Measurements from ENCODE around the gene LRIG1. TPM values are rescaled to one million over a fixed set of nuclear protein-coding genes. Genes with fewer than 3 reads are reported as not detected.
A peak's percentile ranks its signal among the peaks of the same experiment; 100 is the strongest.

Gene LRIG1
- total RNA-seq, 1 donor from 2014 or later: 30.2 TPM

GRCh38 chr3:66442254-66443117 is 58.3 kb downstream of the LRIG1 start:
- peak overlapping the region; percentile 23 for H3K4me3 Mint-ChIP-seq (ENCODE audit: unreplicated experiment)
- peak overlapping the region; percentile 87 for H3K27ac Mint-ChIP-seq (ENCODE audit: unreplicated experiment)
- no peaks in the 10 kb centered on the region for H3K36me3 Mint-ChIP-seq (ENCODE audit: unreplicated experiment)
- peak; percentile 33 for DNase-seq
- no peaks in the 10 kb centered on the region for H3K27me3 Mint-ChIP-seq (ENCODE audit: unreplicated experiment)
- peaks cover 4% of the 10 kb centered on the region for H3K9me3 Mint-ChIP-seq (ENCODE audit: unreplicated experiment)
- peaks cover 40% of the 10 kb centered on the region for H3K4me1 Mint-ChIP-seq (ENCODE audit: low read depth, unreplicated experiment)
- TF ChIP-seq CTCF (IDR thresholded peaks at IDR 0.05; ENCODE audit: partially characterized antibody, unreplicated experiment): no peak

GRCh38 chr3:66441692-66442091 is 59.1 kb downstream of the LRIG1 start:
- Mint-ChIP-seq H3K27ac (ENCODE audit: unreplicated experiment) (peak overlapping the region; percentile 57), H3K4me3 (ENCODE audit: unreplicated experiment) (peak overlapping the region; percentile 23), H3K27me3 (ENCODE audit: unreplicated experiment) (no peaks in the 10 kb centered on the region), H3K36me3 (ENCODE audit: unreplicated experiment) (no peaks in the 10 kb centered on the region), H3K4me1 (ENCODE audit: low read depth, unreplicated experiment) (peaks cover 45% of the 10 kb centered on the region), H3K9me3 (ENCODE audit: unreplicated experiment) (peaks cover 4% of the 10 kb centered on the region)
- no peak for DNase-seq
- TF ChIP-seq CTCF (IDR thresholded peaks at IDR 0.05; ENCODE audit: partially characterized antibody, unreplicated experiment): no peak

- no peak for DNase-seq
- no peak overlapping the region for H3K4me3 Mint-ChIP-seq (ENCODE audit: unreplicated experiment)
- H3K36me3 Mint-ChIP-seq (ENCODE audit: unreplicated experiment): no peaks in the 10 kb centered on the region
- H3K9me3 Mint-ChIP-seq (ENCODE audit: unreplicated experiment): peaks cover 3% of the 10 kb centered on the region
- no peak for TF ChIP-seq CTCF (IDR thresholded peaks at IDR 0.05; ENCODE audit: partially characterized antibody, unreplicated experiment)
- no peaks in the 10 kb centered on the region for H3K27me3 Mint-ChIP-seq (ENCODE audit: unreplicated experiment)
- H3K27ac Mint-ChIP-seq (ENCODE audit: unreplicated experiment): peak overlapping the region; percentile 57
- peaks cover 44% of the 10 kb centered on the region for H3K4me1 Mint-ChIP-seq (ENCODE audit: low read depth, unreplicated experiment)
Observed at GRCh38 chr3:66441129-66441528, 59.7 kb downstream of the LRIG1 start.

- Mint-ChIP-seq H3K9me3 (ENCODE audit: unreplicated experiment) (peaks cover 5% of the 10 kb centered on the region), H3K27me3 (ENCODE audit: unreplicated experiment) (no peaks in the 10 kb centered on the region), H3K36me3 (ENCODE audit: unreplicated experiment) (no peaks in the 10 kb centered on the region), H3K27ac (ENCODE audit: unreplicated experiment) (no peak overlapping the region), H3K4me3 (ENCODE audit: unreplicated experiment) (no peak overlapping the region), H3K4me1 (ENCODE audit: low read depth, unreplicated experiment) (peaks cover 36% of the 10 kb centered on the region)
- no peak for DNase-seq
- no peak for TF ChIP-seq CTCF (IDR thresholded peaks at IDR 0.05; ENCODE audit: partially characterized antibody, unreplicated experiment)
Observed at GRCh38 chr3:66439666-66440344, 61.0 kb downstream of the LRIG1 start.

GRCh38 chr3:66438046-66438445 is 62.8 kb downstream of the LRIG1 start:
- TF ChIP-seq CTCF (IDR thresholded peaks at IDR 0.05; ENCODE audit: partially characterized antibody, unreplicated experiment): no peak
- Mint-ChIP-seq H3K4me3 (ENCODE audit: unreplicated experiment) (no peak overlapping the region), H3K27ac (ENCODE audit: unreplicated experiment) (no peak overlapping the region), H3K27me3 (ENCODE audit: unreplicated experiment) (peaks cover 2% of the 10 kb centered on the region), H3K9me3 (ENCODE audit: unreplicated experiment) (peaks cover 5% of the 10 kb centered on the region), H3K4me1 (ENCODE audit: low read depth, unreplicated experiment) (peaks cover 33% of the 10 kb centered on the region), H3K36me3 (ENCODE audit: unreplicated experiment) (no peaks in the 10 kb centered on the region)
- no peak for DNase-seq
